ENCODE data around the gene FUT1. TPM values are rescaled to one million over a fixed set of nuclear protein-coding genes. Genes with fewer than 3 reads are reported as not detected.
A peak's percentile ranks its signal among the peaks of the same experiment; 100 is the strongest.

Gene FUT1
- polyA plus RNA-seq, 1 donor: 1.1 TPM

- DNase-seq (ENCODE audit: low read depth): no peak
Observed at GRCh38 chr19:48741129-48741999, 11.1 kb downstream of the FUT1 start.

- no peak for DNase-seq (ENCODE audit: low read depth)
Observed at GRCh38 chr19:48740164-48740972, 12.1 kb downstream of the FUT1 start, which contains the start of gene RASIP1. Gene RASIP1, minus strand, starts transcription at chr19:48740610. Its CDS starts 328 bp downstream, at chr19:48740282.

- DNase-seq (ENCODE audit: low read depth): no peak
Observed at GRCh38 chr19:48739404-48740163, 12.9 kb downstream of the FUT1 start.

GRCh38 chr19:48738557-48739403 is 13.7 kb downstream of the FUT1 start:
- DNase-seq (ENCODE audit: low read depth): no peak

GRCh38 chr19:48737360-48737998 is 15.0 kb downstream of the FUT1 start:
- no peak for DNase-seq (ENCODE audit: low read depth)

GRCh38 chr19:48735031-48735615 is 17.3 kb downstream of the FUT1 start:
- no peak for DNase-seq (ENCODE audit: low read depth)

- DNase-seq (ENCODE audit: low read depth): no peak
Observed at GRCh38 chr19:48734625-48735024, 17.8 kb downstream of the FUT1 start.

GRCh38 chr19:48731452-48731851 is 21.0 kb downstream of the FUT1 start:
- no peak for DNase-seq (ENCODE audit: low read depth)

- DNase-seq (ENCODE audit: low read depth): no peak
Observed at GRCh38 chr19:48728911-48729664, 23.4 kb downstream of the FUT1 start.

- DNase-seq (ENCODE audit: low read depth): no peak
Observed at GRCh38 chr19:48726556-48726955, 25.9 kb downstream of the FUT1 start.

GRCh38 chr19:48724796-48725753 is 27.4 kb downstream of the FUT1 start:
- peak; percentile 83 for DNase-seq (ENCODE audit: low read depth)

GRCh38 chr19:48722196-48722708 is 30.2 kb downstream of the FUT1 start:
- no peak for DNase-seq (ENCODE audit: low read depth)

GRCh38 chr19:48720613-48721296 is 31.7 kb downstream of the FUT1 start:
- peak; percentile 98 for DNase-seq (ENCODE audit: low read depth)

- no peak for DNase-seq (ENCODE audit: low read depth)
Observed at GRCh38 chr19:48720251-48720612, 32.2 kb downstream of the FUT1 start.

GRCh38 chr19:48719263-48720171 is 32.9 kb downstream of the FUT1 start, which contains the start of gene MAMSTR:
Gene MAMSTR, minus strand, starts transcription at chr19:48719725. Its CDS starts 694 bp downstream, at chr19:48719031.
- DNase-seq (ENCODE audit: low read depth): no peak

- no peak for DNase-seq (ENCODE audit: low read depth)
Observed at GRCh38 chr19:48718711-48719231, 33.7 kb downstream of the FUT1 start.
